GM21381 (cell line): ENCODE data around the gene TIGD2.

ENCODE experiments used
- ATAC-seq: cut with Tn5 transposase; IDR thresholded peaks from one replicate; pipeline ENCODE4 v1.9.1; 2021; ENCODE audit warnings: mild to moderate bottlenecking, moderate library complexity; ENCODE audit not compliant: unreplicated experiment

The TIGD2 gene

DNA sequence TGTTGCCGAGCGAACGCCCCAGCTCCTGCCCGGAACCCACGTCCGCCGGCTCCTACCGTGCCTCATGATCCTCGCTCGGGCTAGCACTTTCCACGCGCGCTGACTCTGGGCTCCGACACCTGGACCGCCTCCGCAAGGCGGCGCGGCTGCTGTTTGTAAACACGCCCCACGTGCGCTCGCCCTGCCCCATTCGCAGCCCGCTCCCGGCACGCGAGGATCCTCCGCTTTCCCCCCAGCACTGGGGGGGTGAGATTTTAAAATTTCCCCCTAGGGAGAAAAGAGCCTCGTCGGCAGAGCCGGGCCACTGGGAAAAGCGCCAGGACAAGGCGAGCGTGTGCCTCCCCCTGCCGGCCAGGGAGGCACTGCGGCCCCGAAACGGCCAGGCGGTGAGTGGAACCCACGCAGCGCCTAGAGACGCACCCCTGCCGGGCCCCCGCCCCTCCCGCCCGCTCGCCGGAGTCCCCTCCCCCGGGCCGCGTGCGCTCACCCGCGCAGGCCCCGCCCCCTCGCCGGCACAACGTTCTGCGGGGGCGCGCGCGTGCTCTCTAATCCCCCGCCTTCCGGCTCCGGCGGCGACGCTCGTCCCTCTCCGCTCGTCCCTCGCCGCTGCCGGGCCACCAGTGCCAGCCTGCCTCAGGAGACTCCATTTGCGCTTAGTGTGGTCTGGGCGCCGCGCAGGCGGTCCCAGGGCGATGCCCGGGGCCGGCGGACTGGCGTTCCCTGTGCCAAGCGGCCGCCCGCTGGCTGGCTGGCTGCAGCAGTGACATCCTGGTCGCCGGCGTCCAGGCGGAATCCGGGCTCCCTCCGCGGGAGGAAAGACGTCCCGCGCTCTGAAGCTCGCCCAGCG is at the start of gene TIGD2:
Gene TIGD2 (plus strand): TSS at position 548 of the 847 bp plus-strand sequence. CDS start 1,442 bp downstream, outside the sequence.
- peak; percentile 89 for ATAC-seq

DNA sequence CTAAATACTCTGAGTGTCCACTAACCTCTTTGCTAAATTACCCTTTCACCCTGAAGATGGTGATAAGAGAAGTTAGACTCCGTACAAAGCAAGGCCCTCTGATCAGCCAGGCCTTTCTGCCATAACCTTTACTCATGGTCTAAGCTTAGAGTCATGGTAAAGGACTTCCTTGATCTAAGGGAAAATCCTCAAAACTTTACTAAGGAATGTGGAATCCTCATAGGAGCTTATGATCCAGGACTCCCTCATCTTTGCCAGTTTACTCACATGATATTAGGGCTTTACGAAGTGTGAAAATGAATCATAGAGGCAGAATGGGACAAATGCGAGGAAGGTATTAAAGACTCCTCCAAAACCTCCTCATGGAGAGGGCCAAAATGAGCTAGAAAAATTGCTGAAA is 46.5 kb upstream of the TIGD2 start:
- no peak for ATAC-seq

DNA sequence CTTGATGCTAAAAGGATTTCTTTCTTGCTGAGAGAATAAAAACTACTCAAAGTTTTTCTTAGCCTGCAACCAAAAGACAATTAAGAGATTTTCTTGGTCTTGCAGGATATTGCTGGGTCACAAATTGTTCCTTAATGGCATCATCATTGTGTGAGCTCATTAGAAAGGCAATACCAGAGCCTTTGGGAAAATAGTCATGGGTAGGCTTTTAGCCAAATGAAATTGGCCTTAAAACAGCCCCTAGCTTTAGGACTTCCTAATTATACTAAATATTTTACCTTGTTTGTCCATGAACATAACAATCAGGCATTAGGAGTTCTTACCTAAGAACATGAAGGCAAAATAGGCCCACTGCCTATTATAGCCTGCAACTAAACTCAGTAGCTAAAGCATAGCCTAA is 43.9 kb upstream of the TIGD2 start:
- ATAC-seq, result no peak

DNA sequence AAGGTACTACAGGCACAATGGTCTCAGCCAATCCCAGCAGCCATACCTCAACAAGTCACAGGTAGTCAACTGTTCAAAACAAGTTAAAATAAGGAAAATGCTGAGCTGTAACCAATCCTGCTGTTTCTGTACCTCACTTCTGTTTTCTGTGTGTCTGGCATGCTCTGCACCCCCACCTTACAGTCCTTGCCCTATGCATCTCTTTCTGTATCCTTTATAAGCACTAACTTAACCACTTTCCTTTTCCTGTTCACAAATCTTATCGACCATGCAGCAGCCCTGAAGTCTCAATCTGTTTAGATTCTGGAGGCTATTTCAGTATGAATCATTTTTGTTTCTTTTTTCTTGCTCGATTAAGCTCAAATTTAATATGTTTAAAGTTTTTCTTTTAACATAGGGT is 41.9 kb upstream of the TIGD2 start:
- peak; percentile 80 for ATAC-seq

DNA sequence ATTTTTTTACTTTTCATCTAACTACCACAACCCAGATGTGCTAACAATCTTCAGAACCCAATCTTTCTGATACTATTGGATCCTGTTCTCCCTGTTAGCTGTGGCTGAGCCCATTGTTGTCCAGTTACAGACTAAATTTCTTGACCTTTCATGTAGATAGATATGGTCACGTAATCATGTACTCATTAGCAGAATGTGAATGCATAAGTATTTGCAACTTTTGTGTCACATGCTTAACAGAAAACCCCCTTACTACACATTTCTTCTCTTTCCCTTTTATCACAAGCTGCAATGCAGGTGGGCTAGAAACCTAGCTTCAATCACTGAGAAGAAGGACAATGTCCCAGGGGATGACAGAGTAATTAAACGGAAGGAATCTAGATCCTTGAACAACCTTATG is 41.3 kb upstream of the TIGD2 start:
- ATAC-seq, result peak; percentile 43

DNA sequence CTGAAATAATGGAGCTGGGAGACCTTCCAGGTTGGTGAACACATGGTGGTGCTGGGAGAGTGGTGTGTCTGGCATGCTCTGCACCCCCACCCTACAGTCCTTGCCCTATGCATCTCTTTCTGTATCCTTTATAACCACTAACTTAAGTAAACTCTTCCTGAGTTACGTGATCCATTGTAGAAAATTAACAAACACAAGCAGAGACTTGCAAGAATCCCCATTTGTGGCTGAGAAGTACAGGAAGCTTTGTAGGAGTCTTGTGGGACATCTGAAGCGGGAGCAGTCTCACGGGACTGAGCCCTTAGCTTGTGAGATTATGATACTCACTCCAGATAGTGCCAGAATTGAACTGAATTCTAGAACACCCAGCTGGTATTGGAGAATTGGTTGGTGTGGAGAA is 40.0 kb upstream of the TIGD2 start:
- no peak for ATAC-seq

DNA sequence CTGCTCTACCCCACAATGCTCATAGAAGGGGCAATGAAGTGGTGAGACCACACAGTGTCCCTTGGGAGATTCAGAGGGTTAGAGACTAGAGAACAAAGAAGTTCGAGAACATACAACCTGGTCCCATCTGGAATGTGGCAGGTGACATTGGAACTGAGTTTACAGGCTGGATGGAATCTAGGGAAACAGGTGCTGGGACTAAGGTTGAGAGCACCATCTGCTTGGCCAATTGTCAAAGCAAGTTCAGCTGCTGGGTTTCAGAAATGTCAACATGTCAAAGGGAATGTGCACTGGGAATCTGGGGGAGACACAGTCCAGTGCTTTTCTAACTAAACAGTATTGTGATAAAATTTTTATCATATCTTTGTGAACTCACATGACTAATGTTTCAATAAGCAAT is 38.4 kb upstream of the TIGD2 start:
- no peak for ATAC-seq

DNA sequence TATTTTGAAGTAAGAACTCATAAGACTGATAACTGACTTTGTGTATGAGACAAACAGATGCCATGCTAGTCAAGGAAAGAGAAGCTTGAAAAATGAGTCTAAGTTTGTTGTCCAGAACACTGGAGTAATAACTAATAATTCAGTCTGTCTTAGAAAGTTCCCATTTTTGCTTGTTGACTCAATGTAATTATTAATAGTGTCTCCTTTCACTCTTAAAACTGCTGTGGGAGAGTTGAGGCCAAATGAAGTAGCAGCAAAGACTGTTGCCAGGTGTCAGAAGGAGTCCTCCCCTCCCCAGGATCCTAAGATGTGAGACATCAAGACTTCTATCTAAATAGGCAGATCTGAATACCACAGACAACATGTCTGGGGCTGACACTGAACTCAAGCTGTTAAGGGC is 33.6 kb upstream of the TIGD2 start:
- no peak for ATAC-seq

DNA sequence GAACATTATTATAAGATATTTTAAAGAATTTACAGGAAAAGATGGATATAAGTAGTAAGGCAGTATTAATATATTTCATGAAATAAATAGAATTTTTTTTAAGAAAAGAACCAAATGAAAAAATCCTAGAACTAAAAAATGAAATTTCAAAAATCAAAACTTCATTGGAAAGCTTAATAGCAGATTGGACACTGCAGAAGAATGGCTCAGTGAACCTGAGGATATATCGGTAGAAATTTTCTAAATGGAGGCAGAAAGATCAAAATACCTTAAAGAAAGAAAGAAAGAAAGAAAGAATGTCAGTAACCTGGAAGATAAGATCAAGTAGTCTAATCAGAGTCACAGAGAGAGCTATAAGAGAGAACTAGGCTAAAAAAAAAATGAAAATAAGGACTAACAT is 33.0 kb upstream of the TIGD2 start:
- ATAC-seq, result no peak

DNA sequence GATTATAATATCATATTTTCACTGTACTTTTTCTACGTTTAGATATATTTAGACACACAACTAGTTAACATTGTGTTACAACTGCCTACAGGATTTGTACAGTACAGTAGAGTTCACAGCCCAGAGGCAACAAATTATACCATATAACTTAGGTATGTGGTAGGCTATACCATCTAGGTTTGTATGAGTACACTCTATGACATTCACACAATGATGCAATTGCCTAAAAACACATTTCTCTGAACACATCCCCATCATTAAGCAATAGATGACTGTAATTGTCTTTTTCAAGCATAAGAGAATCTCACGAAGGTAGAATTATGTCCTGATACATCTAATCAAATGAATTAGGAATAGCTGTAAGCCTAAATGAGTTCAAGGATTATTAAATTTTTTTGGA is 12.3 kb upstream of the TIGD2 start:
- ATAC-seq, result no peak

DNA sequence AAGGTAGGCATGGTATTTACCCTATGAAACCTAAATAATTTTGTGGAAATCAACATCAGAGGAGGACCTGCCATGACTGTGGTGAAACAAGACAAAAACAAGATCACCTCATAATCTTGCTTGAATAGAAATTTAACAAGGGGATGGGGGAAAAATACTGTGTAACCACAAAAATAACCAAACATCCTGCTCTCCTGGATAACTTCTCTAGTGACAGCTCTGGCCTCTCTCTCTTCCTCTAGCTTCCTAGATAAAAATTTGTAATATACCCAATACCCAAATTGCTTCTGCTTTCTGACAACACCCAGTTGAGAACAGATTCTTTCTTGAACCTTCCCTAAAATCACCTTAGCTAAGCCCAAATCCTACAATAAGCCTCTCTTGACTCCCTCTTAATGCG is 11.9 kb upstream of the TIGD2 start:
- ATAC-seq, result no peak

DNA sequence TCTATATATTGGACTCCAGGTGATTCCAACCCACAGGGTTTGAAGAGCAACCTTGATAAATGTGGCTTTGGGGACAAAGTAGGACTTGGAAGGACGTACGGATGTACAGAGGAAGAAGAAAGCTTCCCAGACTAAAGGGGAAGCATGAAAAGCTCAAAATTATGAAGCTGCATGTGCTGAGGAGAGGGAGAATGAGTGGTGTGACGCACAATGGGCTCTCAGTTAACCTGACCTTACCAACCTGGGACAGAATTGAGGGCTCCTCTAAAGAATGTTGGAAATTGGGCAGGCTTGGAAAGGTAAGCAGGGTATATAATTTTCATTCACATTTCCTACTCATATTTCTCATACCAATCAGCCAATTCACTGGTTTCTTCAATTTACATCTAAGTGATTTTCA is 10.5 kb upstream of the TIGD2 start:
- ATAC-seq, result peak; percentile 12

DNA sequence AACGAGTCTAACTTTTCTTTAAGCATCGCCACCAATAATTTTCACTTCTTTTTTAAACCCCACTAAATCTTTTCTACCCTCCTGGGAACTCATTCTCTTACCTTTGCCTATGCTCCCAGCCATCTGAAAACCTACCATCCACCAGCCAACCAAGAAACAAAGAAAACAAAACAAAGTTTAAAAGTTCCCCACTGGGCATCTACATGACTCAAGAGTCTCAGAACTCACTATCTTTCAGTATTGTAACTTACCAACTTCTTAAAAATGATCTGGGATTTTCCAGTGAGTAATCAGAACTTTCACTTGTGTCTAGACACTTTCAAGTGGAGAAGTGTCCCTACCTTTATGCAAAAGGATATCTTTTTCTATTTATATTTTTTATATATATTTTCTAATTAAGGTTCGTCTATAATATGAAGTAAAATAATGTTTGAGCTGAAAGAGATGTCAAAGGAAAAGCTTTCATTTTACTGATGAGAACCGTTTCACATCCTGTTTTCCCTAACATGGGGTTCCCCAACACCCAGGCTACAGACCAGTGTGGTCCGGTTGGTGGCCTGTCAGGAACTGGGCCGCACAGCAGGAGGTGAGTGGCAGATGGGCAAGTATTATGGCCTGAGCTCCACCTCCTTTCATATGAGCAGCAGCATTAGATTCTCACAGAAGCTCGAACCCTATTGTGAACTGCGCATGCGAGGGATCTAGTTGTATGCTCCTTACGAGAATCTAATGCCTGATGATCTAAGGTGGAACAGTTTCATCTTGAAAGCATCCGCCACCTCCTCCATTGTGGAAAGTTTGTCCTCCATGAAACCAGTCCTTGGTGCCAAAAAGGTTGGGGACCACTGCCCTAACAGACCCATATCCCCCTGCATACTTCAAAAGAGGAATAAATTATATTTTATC is 9.8 kb upstream of the TIGD2 start:
- peak; percentile 95 for ATAC-seq

DNA sequence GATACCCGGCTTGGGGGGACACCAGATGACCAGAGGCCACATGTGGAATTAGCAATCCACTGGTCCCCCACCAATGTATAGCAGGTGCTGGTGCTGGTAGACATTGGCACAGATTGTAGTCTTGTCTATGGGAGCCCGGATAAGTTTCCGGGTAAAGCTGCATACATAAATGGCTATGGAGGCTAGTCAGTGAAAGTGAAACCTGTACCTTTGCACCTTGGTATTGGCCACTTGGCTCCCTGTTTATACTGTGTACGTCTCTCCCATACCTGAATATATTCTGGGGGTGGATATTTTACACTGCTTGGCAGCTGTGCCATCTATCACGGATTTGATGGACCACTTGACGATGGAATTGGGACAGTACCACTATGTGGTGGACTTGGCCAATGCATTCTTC is 5.6 kb upstream of the TIGD2 start:
- ATAC-seq, result no peak

DNA sequence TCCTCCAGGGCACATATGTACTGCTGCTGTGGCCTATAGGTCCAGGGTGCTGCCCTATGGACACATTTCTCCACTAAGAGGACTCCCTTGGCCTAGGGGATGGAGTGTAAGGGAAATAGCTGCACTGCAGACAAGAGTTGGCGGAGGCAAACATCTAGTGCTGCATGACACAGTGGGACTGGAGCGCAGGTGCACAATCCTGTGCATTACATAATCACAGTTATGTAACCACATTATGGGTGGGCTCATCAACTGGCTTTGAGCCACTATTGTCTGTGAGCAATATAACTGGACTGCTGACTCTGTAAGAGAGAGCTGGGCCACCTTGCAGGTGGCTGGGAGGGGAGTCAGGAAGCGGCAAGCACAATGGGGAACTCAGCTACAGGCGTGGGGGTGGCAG is 3.2 kb upstream of the TIGD2 start:
- ATAC-seq, result no peak

DNA sequence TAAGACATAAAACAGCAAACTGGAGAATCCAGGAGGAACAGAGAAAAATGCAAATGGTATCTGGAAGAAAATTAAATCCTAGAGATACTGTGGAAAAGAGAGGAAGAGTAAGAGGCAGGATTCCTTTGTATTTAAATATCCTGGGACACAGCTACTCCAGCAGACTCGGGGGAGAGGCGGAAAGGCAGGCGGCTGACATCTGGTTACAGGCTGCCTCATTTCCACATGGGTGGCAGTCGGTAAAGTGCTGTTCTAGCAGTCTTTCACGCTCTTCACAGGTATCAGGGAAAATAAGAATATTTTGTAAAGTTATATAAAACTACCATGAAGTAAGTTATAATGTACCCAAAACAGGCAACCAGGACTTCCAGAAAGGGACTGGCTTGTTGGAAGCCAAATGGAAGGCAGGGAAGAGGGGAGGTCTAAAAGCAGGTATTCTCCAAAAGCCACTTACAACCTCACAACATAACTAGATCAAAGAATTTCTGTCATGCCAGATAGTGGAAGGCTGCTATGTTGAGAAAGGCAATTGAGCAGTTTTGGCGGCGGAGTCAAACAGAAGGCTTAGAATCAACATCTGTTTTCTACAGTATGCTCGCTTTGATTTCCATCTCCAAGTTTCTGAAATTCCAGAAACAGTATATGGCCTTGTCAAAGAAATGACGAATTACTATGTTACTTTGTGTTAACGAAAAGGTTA is 1.3 kb upstream of the TIGD2 start:
- ATAC-seq, result no peak

DNA sequence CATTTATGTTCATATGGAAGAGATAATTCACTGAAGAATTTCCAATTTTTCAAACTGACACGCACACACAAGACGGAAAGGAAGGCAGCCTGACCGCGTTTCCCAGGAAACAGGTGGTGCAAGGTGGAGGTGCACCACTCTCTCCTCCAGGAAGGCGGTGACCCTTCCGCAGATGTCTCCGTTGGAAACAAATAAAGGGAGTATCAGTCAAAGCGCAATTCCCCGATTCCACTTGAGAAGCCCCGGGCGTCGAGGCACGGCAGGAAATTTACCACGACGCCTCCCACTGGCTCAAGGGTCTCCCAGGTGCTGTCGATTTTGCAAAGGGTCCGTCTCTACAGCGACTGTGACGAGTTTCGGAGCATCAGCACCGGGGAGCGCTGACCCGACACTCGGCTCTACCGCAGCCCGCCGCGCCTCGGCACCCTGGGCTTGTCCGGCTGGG is 770 bp upstream of the TIGD2 start:
- ATAC-seq, result no peak

DNA sequence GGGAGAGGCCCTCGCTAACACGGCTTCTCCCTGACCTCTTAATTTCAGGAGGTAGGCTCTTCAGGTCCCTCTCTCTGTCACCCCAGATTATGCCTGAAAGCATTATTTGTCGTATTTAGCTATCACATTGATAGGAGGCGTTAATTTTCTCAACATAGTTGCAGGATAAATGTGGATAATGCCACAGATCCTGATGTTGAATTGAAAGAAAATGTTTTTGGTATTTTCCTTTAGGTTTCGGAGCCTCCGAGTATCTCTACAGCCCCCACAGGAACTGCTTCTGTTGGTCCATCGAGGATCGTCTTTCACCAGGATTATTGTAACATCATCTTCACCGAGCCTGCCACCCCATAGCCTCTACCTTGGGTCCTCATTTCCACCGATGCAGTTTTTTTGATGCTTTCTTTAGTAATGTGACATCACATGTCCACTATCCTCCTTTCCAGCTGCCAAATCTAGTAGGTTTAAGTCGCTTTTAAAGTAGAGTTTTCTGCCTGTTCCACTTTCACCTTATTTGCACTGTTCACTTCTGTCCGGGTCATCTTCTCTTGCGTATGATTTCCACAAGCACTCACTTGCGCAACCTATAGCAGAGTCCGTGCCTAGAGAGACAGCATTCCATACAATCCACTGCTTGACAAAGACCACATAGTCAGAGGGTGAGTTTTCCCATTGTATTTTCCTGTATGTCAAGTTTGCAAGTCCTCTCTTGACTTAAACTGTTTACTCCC is 665 bp downstream of the TIGD2 start:
- no peak for ATAC-seq

DNA sequence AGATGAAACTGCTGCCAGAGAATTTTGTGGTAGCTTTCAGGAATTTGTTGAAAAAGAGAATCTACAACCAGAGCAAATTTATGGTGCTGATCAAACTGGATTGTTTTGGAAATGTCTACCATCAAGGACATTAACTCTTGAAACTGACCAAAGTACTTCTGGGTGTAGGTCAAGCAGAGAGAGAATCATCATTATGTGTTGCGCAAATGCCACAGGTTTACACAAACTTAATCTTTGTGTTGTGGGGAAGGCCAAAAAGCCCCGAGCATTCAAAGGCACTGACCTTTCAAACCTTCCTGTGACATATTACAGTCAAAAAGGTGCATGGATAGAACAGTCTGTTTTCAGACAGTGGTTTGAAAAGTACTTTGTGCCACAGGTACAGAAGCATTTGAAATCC is 2.1 kb downstream of the TIGD2 start:
- ATAC-seq, result no peak

DNA sequence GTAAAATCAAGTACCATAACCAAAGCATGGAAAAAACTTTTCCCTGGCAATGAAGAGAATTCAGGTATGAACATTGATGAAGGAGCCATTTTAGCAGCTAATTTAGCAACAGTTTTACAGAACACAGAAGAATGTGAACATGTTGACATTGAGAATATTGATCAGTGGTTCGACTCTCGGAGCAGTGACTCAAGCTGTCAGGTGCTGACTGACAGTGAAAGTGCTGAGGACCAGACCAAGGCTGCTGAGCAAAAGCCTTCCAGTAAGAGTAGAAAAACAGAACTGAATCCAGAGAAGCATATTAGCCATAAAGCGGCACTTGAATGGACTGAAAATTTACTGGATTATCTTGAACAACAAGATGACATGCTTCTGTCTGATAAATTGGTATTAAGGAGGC is 2.8 kb downstream of the TIGD2 start:
- ATAC-seq, result no peak

DNA sequence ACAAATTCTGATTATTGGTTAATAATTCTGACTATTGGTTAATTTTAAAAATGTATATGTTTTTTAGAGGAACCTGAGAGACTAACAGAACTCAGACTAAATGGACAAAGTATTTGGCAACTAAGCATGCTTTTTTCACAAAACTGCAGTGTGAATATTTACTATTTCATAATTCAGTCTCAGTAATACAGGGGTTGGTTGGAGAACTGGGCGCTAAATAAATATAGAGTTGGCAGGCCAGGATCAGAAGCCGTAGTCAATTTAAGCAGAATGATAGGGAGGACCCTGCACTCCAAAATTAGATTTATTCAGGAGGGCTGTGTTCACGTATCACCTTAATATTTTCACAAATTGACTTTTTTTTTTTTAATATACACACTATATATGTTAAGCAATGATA is 5.8 kb downstream of the TIGD2 start:
- ATAC-seq, result no peak
